Measurements from ENCODE around the gene OR2Y1.

DNA sequence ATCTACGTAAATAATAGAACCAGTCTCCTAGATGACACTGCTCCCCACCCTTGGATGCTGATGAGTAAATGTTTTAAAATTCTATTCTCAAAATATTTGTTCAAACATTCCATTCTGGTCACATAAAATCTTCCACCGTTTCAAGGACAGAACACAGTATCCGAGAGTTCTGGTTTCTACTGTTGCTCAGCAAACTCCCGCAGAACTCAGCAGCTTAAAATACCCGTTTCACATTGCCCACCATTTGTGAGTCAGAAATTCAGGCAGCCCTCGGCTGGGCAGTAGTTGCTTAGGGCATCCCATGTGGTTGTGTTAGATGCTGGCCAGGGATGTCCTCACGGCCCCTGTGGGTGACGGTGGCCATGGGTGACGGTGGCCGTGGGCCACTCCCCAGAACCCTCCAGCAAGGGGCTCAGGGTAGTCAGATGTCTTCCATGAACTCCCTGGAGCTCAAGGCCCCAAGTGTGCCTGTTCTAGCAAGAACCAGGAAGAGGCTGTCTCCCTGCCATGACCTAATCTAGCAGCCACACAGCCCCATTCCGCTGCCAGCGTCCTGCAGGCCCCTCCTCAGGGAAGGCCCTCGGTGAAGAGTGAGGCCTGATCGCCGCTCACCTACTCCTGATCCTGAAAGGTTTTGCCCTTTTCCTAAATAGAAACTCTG, 45.4 kb upstream of the OR2Y1 start:
- TF ChIP-seq EP300 (IDR thresholded peaks at IDR 0.05) (no peak), POLR2A (IDR thresholded peaks at IDR 0.05) (no peak)
